NCI-H460 (cell line): ENCODE data around the gene PIGK. TPM values are rescaled to one million over a fixed set of nuclear protein-coding genes. Genes with fewer than 3 reads are reported as not detected.

Experiments used
- DNase-seq: peaks from one replicate; pipeline ENCODE4 v3.0.0-alpha.2; 2016; ENCODE audit warnings: low read depth; ENCODE audit errors: extremely low read depth
- total RNA-seq: library from RNA; depleted of rRNA; stranded (reverse); fragments of >200 nt; shearing (Covaris generic); gene quantifications from 2 replicates; pipeline ENCODE4 v1.2.3, GENCODE V29; 2014

The PIGK gene
- total RNA-seq, 1 experiment from 2014 or later: 61.7 TPM

DNA sequence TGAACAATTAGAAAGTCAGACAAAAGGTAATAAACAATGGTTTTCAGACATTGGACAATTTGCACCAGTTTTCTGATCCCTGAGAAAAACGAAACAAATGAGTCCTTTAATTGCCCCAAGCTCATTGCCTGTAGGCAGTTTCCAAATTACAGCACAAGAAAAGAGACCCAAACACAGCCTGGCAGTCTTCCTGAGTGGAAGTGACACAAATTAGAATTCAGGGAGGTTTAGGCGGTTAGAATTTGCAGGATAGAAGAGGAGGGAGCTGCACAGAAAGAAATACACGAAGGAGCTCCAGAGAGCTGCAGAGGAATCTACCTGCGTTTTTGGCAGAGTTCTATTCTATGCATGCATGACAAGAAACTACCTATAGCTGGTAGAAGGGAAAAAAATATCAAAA is 115.7 kb downstream of the PIGK start:
- no peak for DNase-seq

DNA sequence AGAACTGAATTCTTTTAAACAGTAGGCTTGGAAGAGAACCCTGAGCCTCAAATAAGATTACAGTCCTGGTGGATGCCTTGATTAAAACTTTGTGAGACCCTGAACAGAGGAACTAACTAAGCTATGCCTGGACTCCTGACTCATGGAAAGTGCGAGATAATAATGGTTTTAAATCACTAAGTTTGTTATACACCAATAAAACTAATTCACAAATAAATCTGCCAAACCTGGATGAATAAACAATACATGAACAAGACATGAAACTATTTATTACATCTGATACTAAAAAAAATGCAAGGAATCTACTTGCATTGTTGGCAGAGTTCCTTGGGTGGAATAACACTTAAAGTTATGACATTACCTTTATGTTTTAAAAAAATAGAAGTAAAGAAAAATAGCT is 118.4 kb downstream of the PIGK start:
- no peak for DNase-seq

GRCh38 chr1:77096496-77097255 is 122.6 kb downstream of the PIGK start:
- DNase-seq: no peak

GRCh38 chr1:77095236-77095635 is 124.0 kb downstream of the PIGK start:
- DNase-seq: no peak

DNA sequence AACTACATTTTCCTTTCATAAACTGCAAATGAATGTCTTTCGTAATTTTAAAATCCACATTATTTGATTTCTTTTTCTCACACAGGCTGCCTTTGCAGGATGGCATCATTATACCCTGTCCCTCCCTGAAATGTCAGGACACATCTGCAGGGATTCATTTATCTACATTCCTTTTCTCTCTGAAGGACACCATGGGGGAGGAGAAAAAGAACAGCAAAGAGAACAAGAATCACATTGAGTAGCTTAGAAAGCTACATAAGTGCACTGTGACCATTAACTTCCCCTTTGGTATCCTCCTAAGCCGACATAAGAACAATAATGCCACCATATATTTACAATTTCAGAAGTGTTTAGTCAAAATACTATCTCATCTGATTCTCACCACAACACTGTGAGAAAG is 129.5 kb downstream of the PIGK start:
- no peak for DNase-seq

DNA sequence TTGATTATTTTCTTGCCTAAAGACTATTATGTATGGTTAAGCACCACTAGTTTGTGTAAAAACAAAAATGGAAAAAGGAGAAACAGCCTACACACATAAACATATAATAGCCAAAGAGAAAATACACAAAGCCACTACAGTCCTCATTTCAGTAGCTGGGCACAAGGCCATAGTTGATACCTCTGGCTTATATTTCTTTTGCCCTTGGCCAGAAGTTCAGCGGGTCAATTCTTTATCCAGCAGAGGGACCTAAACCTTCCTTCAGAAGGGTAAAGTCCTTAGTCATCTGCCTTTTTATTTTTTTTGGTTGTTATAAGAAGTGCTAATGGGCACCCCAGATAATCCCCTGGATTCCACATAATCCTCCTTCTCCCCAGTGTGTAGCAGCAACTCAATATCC is 134.1 kb downstream of the PIGK start:
- no peak for DNase-seq

GRCh38 chr1:77084457-77084856 is 134.8 kb downstream of the PIGK start:
- DNase-seq: no peak

DNA sequence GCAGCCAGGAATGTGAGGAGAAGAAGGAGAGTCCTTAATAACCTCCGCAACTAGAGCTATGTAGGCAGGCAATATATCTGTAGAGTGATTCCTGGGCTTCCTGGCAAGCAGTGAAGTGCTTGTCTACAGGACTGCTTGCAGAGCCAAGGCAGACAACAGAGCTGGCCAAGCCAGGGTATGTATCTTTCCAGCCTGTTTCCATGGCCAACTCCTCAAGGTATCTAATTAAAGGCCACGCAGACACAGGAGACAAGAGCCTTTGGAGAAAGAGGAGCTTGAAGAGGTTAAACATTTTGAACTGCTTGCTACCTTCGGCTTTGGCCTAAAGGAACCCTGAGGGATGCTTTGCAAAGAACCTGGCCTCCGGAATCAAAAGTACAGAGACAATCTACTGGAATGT is 137.4 kb downstream of the PIGK start:
- no peak for DNase-seq

GRCh38 chr1:77076759-77077158 is 142.5 kb downstream of the PIGK start:
- DNase-seq: no peak

DNA sequence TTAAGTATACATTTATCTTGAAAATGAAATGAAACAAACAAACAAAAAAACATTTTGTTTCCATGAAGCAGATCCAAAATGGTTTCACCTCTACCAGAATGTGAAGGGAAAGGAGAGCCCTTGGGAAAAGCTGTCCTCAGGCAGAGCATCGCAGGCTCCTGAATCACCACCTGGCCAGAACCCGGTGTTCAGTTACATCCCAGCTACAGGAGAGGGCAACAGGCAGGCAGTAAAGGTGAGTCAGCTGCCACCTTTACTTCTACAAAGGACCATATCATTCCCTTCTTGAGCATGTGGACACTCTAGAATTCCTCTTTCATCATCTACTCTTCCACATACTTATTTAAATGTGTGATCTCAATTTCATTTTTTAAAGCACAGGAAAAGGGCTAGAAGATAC is 151.2 kb downstream of the PIGK start:
- no peak for DNase-seq

DNA sequence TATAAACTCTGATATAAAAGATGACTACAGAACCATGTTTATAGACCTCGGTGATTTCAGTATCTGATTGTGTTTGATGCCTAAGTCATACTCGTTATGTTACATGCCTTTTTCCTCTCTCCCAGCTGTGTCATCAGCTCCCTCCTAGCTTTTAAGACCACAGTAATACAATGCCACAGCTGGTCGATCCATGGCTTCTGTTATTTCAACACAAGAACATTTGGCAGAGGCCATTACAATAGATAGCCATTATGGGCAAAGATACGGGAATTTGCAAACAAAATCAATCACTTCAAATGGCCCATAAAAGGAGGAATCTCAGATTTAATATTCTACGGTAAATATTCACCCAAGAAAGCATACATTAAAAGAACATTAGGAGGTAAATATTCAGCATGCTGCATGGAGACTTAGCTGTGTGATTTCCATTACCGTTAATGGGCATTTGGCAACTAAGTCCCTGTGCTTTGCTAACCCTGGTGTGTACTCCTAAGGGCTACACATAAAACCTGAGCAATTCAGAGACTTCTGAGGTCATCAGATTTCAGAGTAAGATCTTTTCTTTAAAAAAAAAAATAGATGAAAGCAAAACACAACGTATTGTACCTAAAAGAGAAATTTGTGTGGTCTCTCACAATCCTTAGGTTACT is 153.4 kb downstream of the PIGK start:
- DNase-seq: no peak

DNA sequence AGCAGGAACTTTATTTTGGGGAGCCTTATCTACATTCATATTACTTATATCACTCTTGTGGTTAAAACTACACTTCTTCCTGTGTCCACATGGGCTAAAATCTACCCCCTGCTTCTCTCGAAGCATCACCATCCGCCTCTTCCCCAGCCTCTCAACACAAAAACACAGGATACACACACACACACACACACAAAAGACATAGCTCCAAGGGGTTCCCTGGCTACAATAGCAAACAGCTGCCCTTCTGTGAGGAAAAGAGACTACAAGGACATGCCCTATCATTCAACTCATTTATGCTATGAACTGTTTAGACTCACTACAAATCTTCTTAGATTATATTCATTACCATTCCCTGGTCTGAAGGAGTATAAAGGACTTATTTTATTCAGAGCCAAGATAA is 155.0 kb downstream of the PIGK start:
- no peak for DNase-seq

DNA sequence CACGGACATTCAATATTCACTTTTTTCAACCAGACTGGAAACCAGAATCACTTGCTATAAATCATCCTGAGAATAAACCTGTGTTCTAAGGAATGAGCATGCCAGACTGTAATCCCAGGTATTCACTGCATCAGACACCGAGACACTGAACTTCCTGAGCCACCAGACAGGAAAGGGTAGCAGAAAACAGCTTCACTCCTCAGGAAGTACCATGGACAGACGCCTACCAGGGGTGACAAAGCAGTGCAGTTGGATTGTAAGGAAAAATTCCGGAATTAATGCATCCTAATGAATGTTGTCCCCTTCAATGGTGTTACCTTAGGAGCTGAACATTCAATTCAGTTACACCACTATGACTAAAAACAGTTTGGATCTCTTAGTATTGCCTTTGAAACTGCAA is 156.1 kb downstream of the PIGK start:
- DNase-seq: no peak

- DNase-seq: no peak
These were observed 158.1 kb downstream of the PIGK start for GRCh38 chr1:77061162-77061561.

DNA sequence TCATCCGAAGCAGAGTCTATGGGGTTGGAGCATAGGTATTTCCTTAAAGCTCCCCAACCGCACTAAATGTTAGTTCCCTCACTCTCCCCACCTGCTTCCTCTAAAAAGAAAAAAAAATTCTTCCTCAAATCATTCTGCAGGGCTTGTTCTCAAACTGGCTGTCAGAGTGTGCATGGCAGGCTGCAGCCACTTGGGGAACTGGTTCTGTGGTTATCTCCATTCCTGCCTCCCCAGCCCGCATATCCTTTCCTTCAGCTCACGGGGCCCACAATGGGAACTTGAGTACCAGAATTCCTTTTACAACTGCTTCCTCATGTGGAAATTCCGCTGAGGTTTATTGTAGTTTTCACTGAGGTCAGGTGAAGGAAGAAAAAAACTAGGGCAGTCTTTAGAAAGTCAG is 159.2 kb downstream of the PIGK start:
- DNase-seq: no peak

- DNase-seq: no peak
These were observed 161.1 kb downstream of the PIGK start for GRCh38 chr1:77057994-77058585.

- DNase-seq: no peak
These were observed 162.7 kb downstream of the PIGK start for GRCh38 chr1:77056525-77056924.

- no peak for DNase-seq
These were observed 167.8 kb downstream of the PIGK start for GRCh38 chr1:77051425-77051824.

DNA sequence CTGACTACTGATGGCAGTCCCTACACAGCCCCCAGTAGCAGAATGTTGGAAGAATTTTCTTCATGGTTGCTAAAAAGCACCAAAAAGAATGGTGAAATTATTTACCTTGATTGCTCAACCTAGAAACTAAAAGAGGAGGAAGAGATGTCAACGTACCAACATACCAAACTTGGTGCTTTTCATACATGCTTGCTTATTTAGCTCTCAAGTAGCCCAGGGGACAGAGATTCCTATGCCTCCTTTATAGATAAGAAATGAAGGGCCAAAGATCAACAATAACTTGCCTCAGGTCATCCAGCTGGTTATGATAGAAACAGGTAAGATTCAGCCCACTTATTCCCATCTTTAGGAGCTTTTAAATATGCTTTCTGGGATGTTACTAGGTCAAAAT is 170.6 kb downstream of the PIGK start:
- no peak for DNase-seq

DNA sequence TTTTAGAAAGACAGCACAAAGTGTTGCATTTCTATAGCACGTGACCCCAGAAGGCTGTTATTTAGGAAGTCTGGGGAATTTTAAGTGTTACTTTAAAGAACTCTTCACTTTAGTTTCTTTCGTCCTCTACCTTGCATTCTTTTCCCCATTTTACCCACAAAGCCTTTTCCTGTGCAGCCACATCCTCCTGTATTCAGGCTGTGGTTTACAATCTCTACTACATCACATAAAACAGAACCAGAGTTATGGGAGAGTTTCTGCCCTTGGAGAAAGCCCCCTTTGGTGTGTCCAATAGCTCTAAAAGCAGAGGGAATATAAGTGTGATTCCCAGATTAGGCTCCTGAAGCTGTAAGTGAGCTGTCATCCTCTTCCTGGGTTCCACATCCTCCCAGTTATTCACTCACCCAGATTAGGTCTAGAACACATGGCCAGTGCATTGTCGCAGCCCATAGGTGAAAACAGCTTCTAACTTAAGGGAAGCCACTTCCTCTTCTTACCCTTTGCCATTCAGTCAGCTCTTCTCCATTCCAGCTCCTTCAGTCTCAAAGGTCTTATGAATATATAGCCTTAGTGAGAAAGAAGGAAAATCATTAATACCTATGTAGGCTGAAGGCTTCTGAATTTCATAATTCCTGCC is 171.1 kb downstream of the PIGK start:
- DNase-seq: no peak

- no peak for DNase-seq
These were observed 171.7 kb downstream of the PIGK start for GRCh38 chr1:77047575-77047974.
